ENCODE measurements around the gene BLTP3B.

BLTP3B gene

GRCh38 chr12:100163416-100164152 is 20.9 kb upstream of the BLTP3B start:
- peak; percentile 66 to 68 for DNase-seq

GRCh38 chr12:100159391-100160104 is 16.9 kb upstream of the BLTP3B start:
- DNase-seq: no peak

GRCh38 chr12:100158535-100158934 is 15.9 kb upstream of the BLTP3B start:
- DNase-seq: no peak

GRCh38 chr12:100157427-100157821 is 14.8 kb upstream of the BLTP3B start:
- no peak for DNase-seq

GRCh38 chr12:100156731-100157426 is 14.2 kb upstream of the BLTP3B start:
- DNase-seq: no peak

GRCh38 chr12:100154474-100155247 is 12.0 kb upstream of the BLTP3B start:
- peak; percentile 66 to 72 for DNase-seq

GRCh38 chr12:100153131-100153530 is 10.5 kb upstream of the BLTP3B start:
- DNase-seq: no peak

- no peak for DNase-seq
Measured at GRCh38 chr12:100151769-100152168, 9.1 kb upstream of the BLTP3B start.

GRCh38 chr12:100146252-100146651 is 3.6 kb upstream of the BLTP3B start:
- DNase-seq: no peak

GRCh38 chr12:100145643-100146042 is 3.0 kb upstream of the BLTP3B start:
- DNase-seq: no peak

- peak in 1 of 2 donors; percentile 28 for DNase-seq
Measured at GRCh38 chr12:100141998-100142850, 450 bp downstream of the BLTP3B start.

- peak in 1 of 2 donors; percentile 16 for DNase-seq
Measured at GRCh38 chr12:100141666-100141997, 1.0 kb downstream of the BLTP3B start.

- DNase-seq: no peak
Measured at GRCh38 chr12:100138803-100139098, 3.9 kb downstream of the BLTP3B start.

GRCh38 chr12:100138048-100138802 is 4.4 kb downstream of the BLTP3B start:
- DNase-seq: peak in 1 of 2 donors; percentile 22

GRCh38 chr12:100133200-100133599 is 9.5 kb downstream of the BLTP3B start:
- DNase-seq: no peak

- no peak for DNase-seq
Measured at GRCh38 chr12:100128512-100128908, 14.2 kb downstream of the BLTP3B start.

- DNase-seq: no peak
Measured at GRCh38 chr12:100127766-100128511, 14.7 kb downstream of the BLTP3B start.

GRCh38 chr12:100123316-100124095 is 19.2 kb downstream of the BLTP3B start:
- no peak for DNase-seq

GRCh38 chr12:100120355-100120754 is 22.3 kb downstream of the BLTP3B start:
- DNase-seq: no peak

- no peak for DNase-seq
Measured at GRCh38 chr12:100115291-100115690, 27.4 kb downstream of the BLTP3B start.
